HG03460 (cell line): Measurements from ENCODE around the gene RPH3AL.
"Not testable (repeated sequence)": the region's sequence is repeated elsewhere in the genome, so short reads cannot be mapped to it uniquely, and the experiment has no call there.

Experiments
- ATAC-seq: cut with Tn5 transposase; IDR thresholded peaks from one replicate; pipeline ENCODE4 v1.9.1; 2021; ENCODE audit not compliant: unreplicated experiment

Gene RPH3AL

DNA sequence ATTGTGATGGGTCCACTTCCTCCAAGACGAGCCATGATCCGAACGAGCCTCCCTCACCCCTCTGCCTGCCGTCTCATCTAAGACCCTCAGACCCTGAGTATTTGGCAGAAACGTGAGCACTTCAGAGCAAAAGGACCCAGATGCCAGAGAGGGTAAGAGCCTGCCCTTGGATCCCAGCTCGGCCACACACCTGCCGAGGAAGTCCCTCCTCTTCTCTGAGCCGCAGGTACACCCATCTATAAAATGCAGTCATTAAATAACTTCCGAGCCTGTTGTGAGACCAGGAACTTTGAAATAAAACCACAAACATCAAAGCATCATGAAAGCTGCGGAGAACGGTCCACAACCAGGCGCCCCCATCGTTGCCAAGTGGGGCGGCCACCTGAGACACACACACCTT is 106.4 kb downstream of the RPH3AL start:
- no peak for ATAC-seq

- no peak for ATAC-seq
Measured at GRCh38 chr17:245611-246010, 107.0 kb downstream of the RPH3AL start.

- ATAC-seq: no peak
Measured at GRCh38 chr17:245020-245419, 107.6 kb downstream of the RPH3AL start.

- ATAC-seq: not testable (repeated sequence)
Measured at GRCh38 chr17:243924-244323, 108.7 kb downstream of the RPH3AL start.

DNA sequence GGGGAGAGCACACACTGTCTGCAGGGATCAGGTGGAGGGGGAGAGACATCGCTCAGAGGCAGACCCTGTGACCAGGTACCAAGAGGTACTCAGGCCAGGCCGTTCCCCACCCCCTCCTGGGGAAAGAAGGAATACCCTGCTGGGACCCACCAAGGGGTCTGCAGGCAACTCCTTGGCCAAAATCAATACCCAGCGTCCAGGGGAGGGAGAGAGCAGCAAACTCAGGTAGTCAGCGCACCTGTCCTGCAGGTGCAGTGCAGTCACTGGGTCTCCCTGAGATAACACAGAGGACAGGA is 113.7 kb downstream of the RPH3AL start:
- ATAC-seq: no peak

- no peak for ATAC-seq
Measured at GRCh38 chr17:238071-238963, 114.3 kb downstream of the RPH3AL start.

- ATAC-seq: no peak
Measured at GRCh38 chr17:237406-237955, 115.1 kb downstream of the RPH3AL start.

DNA sequence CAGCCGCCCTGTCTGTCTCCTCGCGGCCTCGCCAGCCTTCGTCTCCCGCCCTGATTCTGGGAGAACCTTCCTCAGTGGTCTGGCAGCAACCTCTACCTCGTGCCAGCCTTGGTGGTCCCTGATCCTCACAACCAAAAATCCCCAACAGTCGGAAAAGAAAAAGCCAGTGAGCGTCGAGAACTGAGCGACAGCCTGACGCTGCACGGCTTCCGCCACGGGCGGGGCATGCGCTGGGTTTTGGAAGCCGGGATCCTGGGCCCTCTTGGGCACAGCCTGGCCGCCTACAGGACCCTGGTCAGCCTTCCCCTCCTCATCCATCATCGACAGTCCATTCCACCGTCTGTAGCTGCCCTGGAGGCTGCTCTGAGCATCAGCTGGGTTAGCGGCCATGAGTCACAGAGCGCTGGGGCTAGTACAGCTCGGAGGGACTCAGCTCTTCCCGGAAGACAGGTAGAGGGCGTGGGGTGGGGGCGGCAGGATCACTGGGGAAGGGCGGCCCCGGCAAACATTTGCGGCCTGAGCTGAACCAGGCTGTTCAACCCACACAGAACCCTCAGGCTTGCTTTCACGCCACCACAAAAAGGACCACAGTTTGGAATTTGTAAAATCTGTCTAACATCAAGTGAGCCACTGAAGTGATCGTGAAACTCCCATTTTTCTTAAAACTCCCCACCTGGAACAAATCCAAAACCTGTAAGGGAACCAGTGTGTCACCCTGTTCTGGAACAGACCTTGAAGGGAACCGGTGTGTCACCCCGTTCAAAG is 115.8 kb downstream of the RPH3AL start:
- ATAC-seq: no peak

- no peak for ATAC-seq
Measured at GRCh38 chr17:235831-236640, 116.6 kb downstream of the RPH3AL start.

DNA sequence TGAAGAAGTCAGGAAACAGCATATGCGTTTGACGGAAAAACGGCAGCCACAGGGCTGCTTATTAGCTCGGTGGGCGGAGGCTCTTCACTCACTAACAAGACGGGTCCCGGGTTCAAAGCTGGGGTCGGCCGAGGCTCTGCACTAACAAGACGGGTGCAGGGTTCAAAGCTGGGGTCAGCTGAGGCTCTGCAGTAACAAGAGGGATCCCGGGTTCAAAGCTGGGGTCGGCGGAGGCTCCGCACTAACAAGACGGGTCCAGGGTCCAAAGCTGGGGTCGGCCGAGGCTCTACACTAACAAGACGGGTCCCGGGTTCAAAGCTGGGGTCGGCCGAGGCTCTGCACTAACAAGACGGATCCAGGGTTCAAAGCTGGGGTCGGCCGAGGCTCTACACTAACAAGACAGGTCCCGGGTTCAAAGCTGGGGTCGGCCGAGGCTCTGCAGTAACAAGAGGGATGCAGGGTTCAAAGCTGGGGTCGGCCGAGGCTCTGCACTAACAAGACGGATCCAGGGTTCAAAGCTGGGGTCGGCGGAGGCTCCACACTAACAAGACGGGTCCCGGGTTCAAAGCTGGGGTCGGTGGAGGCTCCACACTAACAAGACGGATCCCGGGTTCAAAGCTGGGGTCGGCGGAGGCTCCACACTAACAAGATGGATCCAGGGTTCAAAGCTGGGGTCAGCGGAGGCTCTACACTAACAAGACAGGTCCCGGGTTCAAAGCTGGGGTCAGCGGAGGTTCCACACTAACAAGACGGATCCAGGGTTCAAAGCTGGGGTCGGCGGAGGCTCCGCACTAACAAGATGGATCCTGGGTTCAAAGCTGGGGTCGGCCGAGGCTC is 117.4 kb downstream of the RPH3AL start:
- ATAC-seq: not testable (repeated sequence)

GRCh38 chr17:234163-234993 is 118.2 kb downstream of the RPH3AL start:
- not testable (repeated sequence) for ATAC-seq

GRCh38 chr17:233473-233941 is 119.1 kb downstream of the RPH3AL start:
- no peak for ATAC-seq

DNA sequence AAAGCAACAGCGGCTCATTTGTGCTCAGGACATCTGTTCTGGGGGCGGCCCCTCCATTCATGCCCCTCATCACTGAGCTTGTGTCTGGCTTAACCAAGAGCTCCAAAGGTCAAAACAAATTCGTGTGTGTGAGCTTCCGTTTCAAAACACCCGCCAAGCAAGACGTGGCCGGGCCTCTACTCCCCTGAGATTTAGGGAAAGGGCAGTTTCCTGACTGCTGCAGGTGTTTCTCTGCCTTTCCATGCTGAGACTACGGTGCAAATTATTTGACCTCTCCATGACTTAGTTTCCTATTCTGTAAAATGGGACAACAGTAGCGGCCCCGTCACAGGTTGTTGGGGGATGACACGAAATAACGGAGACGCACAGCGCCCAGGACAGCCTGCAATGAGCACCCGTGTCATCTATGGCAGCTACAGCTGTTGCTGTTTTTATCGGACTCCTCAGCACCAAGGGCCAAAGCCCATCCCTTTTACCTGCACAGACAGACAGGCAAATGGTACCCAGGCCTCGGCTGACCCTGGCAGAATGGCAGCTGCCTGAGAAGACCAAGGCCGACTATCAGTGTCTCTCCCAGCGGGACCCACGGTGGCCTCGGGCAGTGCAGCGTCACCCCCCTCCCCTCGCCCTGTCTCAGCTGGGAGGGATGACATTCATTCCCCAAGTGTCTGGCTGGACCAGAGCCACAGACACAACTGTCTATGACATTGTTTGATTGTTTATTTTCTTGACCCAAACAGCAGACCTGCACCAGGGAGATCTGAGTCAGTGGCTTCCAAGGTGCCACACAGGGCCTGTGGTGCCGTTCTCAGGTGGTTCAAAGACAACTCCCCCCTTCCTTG is 120.4 kb downstream of the RPH3AL start:
- ATAC-seq: no peak

- no peak for ATAC-seq
Measured at GRCh38 chr17:231191-231965, 121.2 kb downstream of the RPH3AL start.

DNA sequence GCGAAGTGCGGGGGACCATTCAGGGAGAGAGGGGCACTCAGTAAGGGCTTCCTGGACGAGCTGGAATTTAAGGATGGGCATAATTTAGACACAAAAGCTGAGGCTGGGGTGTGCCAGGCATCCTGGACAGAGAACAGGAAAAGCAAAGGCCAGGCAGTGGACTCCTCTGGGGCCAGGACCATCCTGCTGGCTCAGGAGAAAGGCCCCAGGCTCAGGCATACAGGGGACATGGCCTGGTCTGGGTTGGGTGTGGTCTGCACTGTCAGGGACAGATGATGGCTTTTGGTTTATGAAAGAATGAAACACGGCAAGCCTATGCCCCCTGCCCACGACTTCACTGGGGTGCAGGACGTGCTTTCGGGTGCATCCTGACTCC is 122.2 kb downstream of the RPH3AL start:
- no peak for ATAC-seq

- ATAC-seq: no peak
Measured at GRCh38 chr17:229709-230394, 122.8 kb downstream of the RPH3AL start.
